ENCODE results near the gene PARP1.
"Not testable (repeated sequence)": the region's sequence is repeated elsewhere in the genome, so short reads cannot be mapped to it uniquely, and the experiment has no call there.

The PARP1 gene

GRCh38 chr1:226428791-226429461 is 21.0 kb upstream of the PARP1 start:
- DNase-seq (ENCODE audit: low read depth in 2 of 2) = no peak

GRCh38 chr1:226428348-226428747 is 20.5 kb upstream of the PARP1 start:
- no peak for DNase-seq (ENCODE audit: low read depth in 2 of 2)

GRCh38 chr1:226427131-226427530 is 19.2 kb upstream of the PARP1 start:
- no peak for DNase-seq (ENCODE audit: low read depth in 2 of 2)

- DNase-seq (ENCODE audit: low read depth in 2 of 2) = not testable (repeated sequence)
These were observed 18.5 kb upstream of the PARP1 start for GRCh38 chr1:226426395-226426794.

GRCh38 chr1:226425431-226426031 is 17.6 kb upstream of the PARP1 start:
- no peak for DNase-seq (ENCODE audit: low read depth in 2 of 2)

GRCh38 chr1:226425004-226425378 is 17.1 kb upstream of the PARP1 start:
- no peak for DNase-seq (ENCODE audit: low read depth in 2 of 2)

GRCh38 chr1:226424221-226425003 is 16.5 kb upstream of the PARP1 start:
- DNase-seq (ENCODE audit: low read depth in 2 of 2) = no peak

GRCh38 chr1:226422478-226422877 is 14.6 kb upstream of the PARP1 start:
- DNase-seq (ENCODE audit: low read depth in 2 of 2) = no peak

- no peak for DNase-seq (ENCODE audit: low read depth in 2 of 2)
These were observed 13.0 kb upstream of the PARP1 start for GRCh38 chr1:226420897-226421296.

GRCh38 chr1:226420328-226420727 is 12.4 kb upstream of the PARP1 start:
- no peak for DNase-seq (ENCODE audit: low read depth in 2 of 2)

GRCh38 chr1:226419284-226420029 is 11.6 kb upstream of the PARP1 start:
- DNase-seq (ENCODE audit: low read depth in 2 of 2) = no peak

GRCh38 chr1:226417830-226418546 is 10.1 kb upstream of the PARP1 start:
- no peak for DNase-seq (ENCODE audit: low read depth in 2 of 2)

- no peak for DNase-seq (ENCODE audit: low read depth in 2 of 2)
These were observed 9.5 kb upstream of the PARP1 start for GRCh38 chr1:226417350-226417749.

- DNase-seq (ENCODE audit: low read depth in 2 of 2) = no peak
These were observed 6.3 kb upstream of the PARP1 start for GRCh38 chr1:226414098-226414698.

- DNase-seq (ENCODE audit: low read depth in 2 of 2) = no peak
These were observed 3.7 kb upstream of the PARP1 start for GRCh38 chr1:226411619-226412018.

- no peak for DNase-seq (ENCODE audit: low read depth in 2 of 2)
These were observed 3.1 kb upstream of the PARP1 start for GRCh38 chr1:226410958-226411357.

GRCh38 chr1:226409392-226409791 is 1.5 kb upstream of the PARP1 start:
- DNase-seq (ENCODE audit: low read depth in 2 of 2) = no peak

GRCh38 chr1:226408285-226409184 is 642 bp upstream of the PARP1 start:
- DNase-seq (ENCODE audit: low read depth in 2 of 2) = no peak

- no peak for DNase-seq (ENCODE audit: low read depth in 2 of 2)
These were observed 745 bp downstream of the PARP1 start for GRCh38 chr1:226407199-226407496.

- no peak for DNase-seq (ENCODE audit: low read depth in 2 of 2)
These were observed 1.5 kb downstream of the PARP1 start for GRCh38 chr1:226406401-226406881.

Measured in stimulated activated CD4-positive, alpha-beta T cell treated with anti-CD3 and anti-CD28 coated beads, Interleukin-1b, Interleukin-23, amount 100 ng/mL, for 1 hour (primary cell).